Breast epithelium (tissue), 3 donors: ENCODE data around the gene ZNF497.

Experiments used
- POLR2AphosphoS5 ChIP-seq, 3 donors: sonication (generic); formaldehyde crosslinking; IDR thresholded peaks; one replicate each; pipeline ENCODE4 v1.6.1; 2017; ENCODE audit warnings: antibody characterized with exemption in 3 of 3
- TF ChIP-seq, protein P1 (sequence below), 3 donors: fragments of 450-650 bp; IDR thresholded peaks; one replicate each; pipeline ENCODE4 v1.5.1; 2016 to 2017; ENCODE audit warnings: antibody characterized with exemption in 3 of 3, mild to moderate bottlenecking in 3 of 3, moderate library complexity in 3 of 3

DNA sequence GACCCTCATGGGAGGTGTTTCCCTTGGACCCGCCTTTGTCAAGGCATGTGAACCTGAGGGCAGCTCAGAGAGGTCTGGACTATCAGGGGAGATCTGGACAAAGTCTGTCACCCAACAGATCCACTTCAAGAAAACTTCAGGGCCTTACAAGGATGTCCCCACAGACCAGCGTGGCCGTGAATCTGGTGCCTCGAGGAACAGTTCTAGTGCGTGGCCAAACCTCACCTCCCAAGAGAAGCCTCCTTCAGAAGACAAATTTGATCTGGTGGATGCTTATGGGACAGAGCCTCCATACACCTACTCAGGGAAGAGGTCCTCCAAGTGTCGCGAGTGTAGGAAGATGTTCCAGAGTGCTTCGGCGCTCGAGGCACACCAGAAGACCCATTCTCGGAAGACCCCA, 24.2 kb downstream of the ZNF497 start:
- TF ChIP-seq, protein P1, sequence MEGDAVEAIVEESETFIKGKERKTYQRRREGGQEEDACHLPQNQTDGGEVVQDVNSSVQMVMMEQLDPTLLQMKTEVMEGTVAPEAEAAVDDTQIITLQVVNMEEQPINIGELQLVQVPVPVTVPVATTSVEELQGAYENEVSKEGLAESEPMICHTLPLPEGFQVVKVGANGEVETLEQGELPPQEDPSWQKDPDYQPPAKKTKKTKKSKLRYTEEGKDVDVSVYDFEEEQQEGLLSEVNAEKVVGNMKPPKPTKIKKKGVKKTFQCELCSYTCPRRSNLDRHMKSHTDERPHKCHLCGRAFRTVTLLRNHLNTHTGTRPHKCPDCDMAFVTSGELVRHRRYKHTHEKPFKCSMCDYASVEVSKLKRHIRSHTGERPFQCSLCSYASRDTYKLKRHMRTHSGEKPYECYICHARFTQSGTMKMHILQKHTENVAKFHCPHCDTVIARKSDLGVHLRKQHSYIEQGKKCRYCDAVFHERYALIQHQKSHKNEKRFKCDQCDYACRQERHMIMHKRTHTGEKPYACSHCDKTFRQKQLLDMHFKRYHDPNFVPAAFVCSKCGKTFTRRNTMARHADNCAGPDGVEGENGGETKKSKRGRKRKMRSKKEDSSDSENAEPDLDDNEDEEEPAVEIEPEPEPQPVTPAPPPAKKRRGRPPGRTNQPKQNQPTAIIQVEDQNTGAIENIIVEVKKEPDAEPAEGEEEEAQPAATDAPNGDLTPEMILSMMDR (IDR thresholded peaks at IDR 0.05), result no peak
- TF ChIP-seq POLR2AphosphoS5 (IDR thresholded peaks at IDR 0.05), result no peak
